ENCODE data around the gene MFSD11. TPM values are rescaled to one million over a fixed set of nuclear protein-coding genes. Genes with fewer than 3 reads are reported as not detected.

MFSD11 gene
- total and polyA plus RNA-seq, 2 of the 4 experiments (the other 2 are of a cell fraction), result 12.3 to 16.1 TPM

GRCh38 chr17:76714336-76714735, 23.6 kb upstream of the MFSD11 start:
- DNase-seq, result no peak
- no peak for ATAC-seq (ENCODE audit: low read depth)
- Histone ChIP-seq H3K36me3 (ENCODE audit: control insufficient read depth, insufficient read depth, low read length) (peaks cover 28% of the 10 kb centered on the region), H3K23ac (ENCODE audit: low read depth, low read length) (no peak overlapping the region), H3K14ac (replicated peaks; ENCODE audit: low read depth, low read length) (no peak overlapping the region), H3K18ac (ENCODE audit: low read depth, low read length) (no peak overlapping the region), H2AK9ac (replicated peaks; ENCODE audit: low read depth, low read length, poor library complexity) (no peak overlapping the region), H3K56ac (ENCODE audit: extremely low read depth, insufficient read depth, low read length) (no peak overlapping the region), H3K4me2 (ENCODE audit: low read depth, low read length) (no peak overlapping the region), H2BK120ac (ENCODE audit: low read depth, low read length) (no peak overlapping the region), H2AK5ac (ENCODE audit: low read depth, low read length) (no peak overlapping the region; the same call in 1 of the 2 replicates), H3K79me1 (ENCODE audit: low read depth in 1 of 2, low read length in 2 of 2) (peaks cover 33 to 77% of the 10 kb centered on the region in 2 experiments), H3K27me3 (ENCODE audit: control insufficient read depth, insufficient read depth, low read length) (no peaks in the 10 kb centered on the region), H4K5ac (ENCODE audit: low read depth, low read length) (no peak overlapping the region), H2BK5ac (ENCODE audit: low read depth, low read length, poor library complexity, severe bottlenecking) (no peak overlapping the region), H3K4me1 (ENCODE audit: control insufficient read depth, insufficient read depth, low read length) (peaks cover 18% of the 10 kb centered on the region), H4K8ac (ENCODE audit: low read depth in 2 of 2, low read length in 2 of 2) (no peak overlapping the region), H2BK20ac (ENCODE audit: low read depth, low read length) (0 out of 2 replicates have a peak overlapping the region, but pooled peaks have one; percentile 13), H4K91ac (ENCODE audit: insufficient read depth, low read depth, low read length) (no peak overlapping the region; the same call in 1 of the 2 replicates), H3K4me3 (ENCODE audit: insufficient read depth, low read depth, low read length) (no peak overlapping the region), H3K9me3 (ENCODE audit: control insufficient read depth, insufficient read depth, low read length) (no peaks in the 10 kb centered on the region), H2BK15ac (ENCODE audit: low read depth, low read length) (no peak overlapping the region), H3K27ac (ENCODE audit: insufficient read depth, low read length) (no peak overlapping the region), H3K4ac (ENCODE audit: low read depth, low read length) (no peak overlapping the region), H2AFZ (replicated peaks; ENCODE audit: low read length, poor library complexity) (no peak overlapping the region), H3K9ac (ENCODE audit: low read depth, low read length) (no peak overlapping the region), H3K9me1 (ENCODE audit: insufficient read depth, low read length) (peaks cover 7% of the 10 kb centered on the region), H4K20me1 (ENCODE audit: insufficient read depth, low read length) (peaks cover 45% of the 10 kb centered on the region)
- intact Hi-C loops (cut with micrococcal nuclease), result loop anchor here (2.0 kb wide), 1 partner anchor 192 kb away; no protein-coding TSS in a partner anchor
- in situ Hi-C loops (cut with MboI; ENCODE audit: low sequenced_read_pairs), result no loop called here
- peak; percentile 41; the same call in 1 of the 2 replicates for TF ChIP-seq POLR2A (IDR thresholded peaks at IDR 0.05; ENCODE audit: low read depth, low read length)
- TF ChIP-seq RAD21 (IDR thresholded peaks at IDR 0.05; ENCODE audit: low read length), result no peak
- no peak for TF ChIP-seq RFX5 (IDR thresholded peaks at IDR 0.05; ENCODE audit: low read depth, low read length)
- no TSS peak for BruUV-seq (replicated peaks)
- dilution Hi-C loops (cut with HindIII; ENCODE audit: low sequenced_read_pairs, unreplicated experiment), result no loop called here
- WGBS, 2 experiments (ENCODE audit: extremely low coverage in 2 of 2, insufficient read length in 1 of 2), result no CpG with 5 or more reads among the region's 5 CpGs
- ChIA-PET POLR2A (ENCODE audit: unreplicated experiment) (no interaction called here), CTCF (interaction anchor here (0.5 to 1.4 kb wide), 7 partner anchors 17 to 362 kb away, joined by 3 to 5 read pairs (median 3); no protein-coding TSS in a partner anchor)

Measured in IMR-90 (cell line).